HCT116 (cell line): ENCODE results near the gene FAIM2. TPM values are rescaled to one million over a fixed set of nuclear protein-coding genes. Genes with fewer than 3 reads are reported as not detected.

Experiments
- ATAC-seq: fragments of 200-7000 bp; cut with Tn5 transposase; 2 replicates; pipeline ENCODE4 v1.9.1; 2020; ENCODE audit warnings: mild to moderate bottlenecking, moderate library complexity
- BruUV-seq: library from RNA; stranded (reverse); fragments of 400-500 nt; replicated peaks from 2 replicates; lab custom pipeline; 2021; lab: Mats Ljungman, UMichigan
- CTCF ChIA-PET: fragments of 300-600 bp; sonication (Branson Sonifier 250); formaldehyde crosslinking; loops from one replicate; lab custom pipeline; 2021; ENCODE audit warnings: antibody characterized with exemption; lab: Charles Lee
- POLR2A ChIA-PET: fragments of 300-600, 350-600 bp; sonication (Branson Sonifier 250); formaldehyde crosslinking; loops from one replicate; lab custom pipeline; 2021; ENCODE audit warnings: antibody characterized with exemption; lab: Charles Lee
- RAD21 ChIA-PET, 2 experiments: fragments of 300-600 bp; sonication (Branson Sonifier 250); formaldehyde crosslinking; loops; one replicate each; lab custom pipeline; 2023; ENCODE audit warnings: low total read pairs in 2 of 2; ENCODE audit not compliant: uncharacterized antibody in 2 of 2, unreplicated experiment in 2 of 2, low non-redundant PET in 1 of 2; lab: Charles Lee
- DNase-seq: peaks from one replicate; pipeline ENCODE4 v3.0.0-alpha.2; 2010; ENCODE audit warnings: low read depth, low spot score
- H2AFZ ChIP-seq: fragments of 200-600 bp; shearing (Covaris generic), sonication (generic); 2 replicates; pipeline ENCODE4 v1.6.1; 2017; ENCODE audit warnings: low read depth, mixed run types, mixed read lengths, antibody characterized with exemption, low read length; ENCODE audit not compliant: poor library complexity, severe bottlenecking
- H3K27ac ChIP-seq: 2 replicates; pipeline ENCODE4 v1.5.1; 2012; ENCODE audit warnings: low read depth, low read length
- H3K27me3 ChIP-seq: fragments of 200-600 bp; sonication (generic); 2 replicates; pipeline ENCODE4 v1.6.1; 2016; ENCODE audit warnings: mixed run types, low read length, mixed read lengths; ENCODE audit not compliant: insufficient read depth
- H3K36me3 ChIP-seq, 2 experiments: fragments of 200-500 bp in 1 of 2; fragments of 200-600 bp in 1 of 2; sonication (Bioruptor generic) in 1 of 2; sonication (generic) in 1 of 2; 2 replicates each; pipeline versions ENCODE4 v1.5.1 to v1.6.1; 2014 to 2016; ENCODE audit warnings: low read length in 2 of 2, inconsistent platforms in 1 of 2, mixed read lengths in 1 of 2, mixed run types in 1 of 2; ENCODE audit not compliant: insufficient read depth in 2 of 2, control insufficient read depth in 1 of 2
- H3K4me1 ChIP-seq, 2 experiments: fragments of 200-600 bp in 1 of 2; sonication (generic) in 1 of 2; 2 replicates each; pipeline versions ENCODE4 v1.5.1 to v1.6.1; 2012 to 2017; ENCODE audit warnings: low read length in 2 of 2, inconsistent platforms in 1 of 2, mild to moderate bottlenecking in 1 of 2, mixed read lengths in 1 of 2, mixed run types in 1 of 2, moderate library complexity in 1 of 2; ENCODE audit not compliant: insufficient read depth in 2 of 2, control insufficient read depth in 1 of 2
- H3K4me2 ChIP-seq: fragments of 200-600 bp; sonication (generic); 2 replicates; pipeline ENCODE4 v1.6.1; 2017; ENCODE audit warnings: mixed run types, low read length, mixed read lengths
- H3K4me3 ChIP-seq, 2 experiments: fragments of 200-600 bp in 1 of 2; sonication (generic) in 1 of 2; replicated peaks in 1 of 2; 2 replicates each; pipeline ENCODE4 v1.5.1; 2011 to 2016; ENCODE audit warnings: low read length in 2 of 2, control low read depth in 1 of 2, low read depth in 1 of 2, mild to moderate bottlenecking in 1 of 2, mixed read lengths in 1 of 2, mixed run types in 1 of 2
- H3K79me2 ChIP-seq: fragments of 200-600 bp; sonication (generic); 2 replicates; pipeline ENCODE4 v1.6.1; 2017; ENCODE audit warnings: mild to moderate bottlenecking, mixed run types, low read length, moderate library complexity, mixed read lengths; ENCODE audit not compliant: insufficient read depth
- H3K9ac ChIP-seq: fragments of 200-600 bp; sonication (generic); 2 replicates; pipeline ENCODE4 v1.6.1; 2016; ENCODE audit warnings: low read length, mixed read lengths
- H3K9me2 ChIP-seq: fragments of 200-600 bp; sonication (generic), shearing (Covaris generic); 2 replicates; pipeline ENCODE4 v1.6.1; 2017; ENCODE audit warnings: mixed run types, mild to moderate bottlenecking, moderate library complexity; ENCODE audit not compliant: insufficient read depth
- H3K9me3 ChIP-seq, 2 experiments: fragments of 200-500 bp in 1 of 2; fragments of 200-600 bp in 1 of 2; sonication (Bioruptor generic) in 1 of 2; sonication (generic) in 1 of 2; 2 replicates each; pipeline ENCODE4 v1.6.1; 2014 to 2017; ENCODE audit warnings: low read length in 2 of 2, mixed read lengths in 2 of 2, inconsistent platforms in 1 of 2, low read depth in 1 of 2, mild to moderate bottlenecking in 1 of 2, mixed run types in 1 of 2, moderate library complexity in 1 of 2; ENCODE audit not compliant: control insufficient read depth in 1 of 2, insufficient read depth in 1 of 2
- H4K20me1 ChIP-seq: fragments of 200-600 bp; sonication (generic), shearing (Covaris generic); 2 replicates; pipeline ENCODE4 v1.6.1; 2017; ENCODE audit warnings: mixed run types, mild to moderate bottlenecking, moderate library complexity; ENCODE audit not compliant: insufficient read depth
- ATF3 ChIP-seq: IDR thresholded peaks from 2 replicates; pipeline ENCODE4 v1.6.1; 2012
- CBX3 ChIP-seq: IDR thresholded peaks from 2 replicates; pipeline ENCODE4 v1.6.1; 2012; ENCODE audit warnings: low read depth
- CEBPB ChIP-seq: IDR thresholded peaks from 2 replicates; pipeline ENCODE4 v1.6.1; 2012; ENCODE audit warnings: low read depth
- EGR1 ChIP-seq: IDR thresholded peaks from 2 replicates; pipeline ENCODE4 v1.6.1; 2012; ENCODE audit warnings: low read depth
- ELF1 ChIP-seq: IDR thresholded peaks from 2 replicates; pipeline ENCODE4 v1.6.1; 2012; ENCODE audit warnings: low read depth, borderline replicate concordance
- EZH2phosphoT487 ChIP-seq: fragments of 200-600 bp; IDR thresholded peaks from 2 replicates; pipeline ENCODE4 v1.6.1; 2018; ENCODE audit warnings: antibody characterized with exemption, borderline replicate concordance
- FOSL1 ChIP-seq: IDR thresholded peaks from 2 replicates; pipeline ENCODE4 v1.6.1; 2012; ENCODE audit warnings: low read depth
- POLR2A ChIP-seq: IDR thresholded peaks from 2 replicates; pipeline ENCODE4 v1.7.0; 2011; ENCODE audit warnings: borderline replicate concordance; ENCODE audit not compliant: insufficient read depth, insufficient read length; ENCODE audit errors: extremely low read depth
- POLR2AphosphoS5 ChIP-seq: IDR thresholded peaks from 2 replicates; pipeline ENCODE4 v1.6.1; 2011; ENCODE audit warnings: mild to moderate bottlenecking, low read depth, low read length, moderate library complexity
- RAD21 ChIP-seq: IDR thresholded peaks from 2 replicates; pipeline ENCODE4 v1.6.1; 2012; ENCODE audit warnings: low read depth, mild to moderate bottlenecking
- SIN3A ChIP-seq: IDR thresholded peaks from 2 replicates; pipeline ENCODE4 v1.6.1; 2012; ENCODE audit warnings: low read depth
- SRF ChIP-seq: IDR thresholded peaks from 2 replicates; pipeline ENCODE4 v1.6.1; 2012; ENCODE audit warnings: low read depth
- TCF7L2 ChIP-seq: IDR thresholded peaks from 2 replicates; pipeline ENCODE4 v1.7.0; 2011; ENCODE audit warnings: borderline replicate concordance, inconsistent platforms; ENCODE audit not compliant: insufficient read depth, insufficient read length; ENCODE audit errors: extremely low read depth
- YY1 ChIP-seq: IDR thresholded peaks from 2 replicates; pipeline ENCODE4 v1.6.1; 2011; ENCODE audit warnings: low read length, low read depth, moderate library complexity, mild to moderate bottlenecking; ENCODE audit not compliant: insufficient replicate concordance; ENCODE audit errors: extremely low read depth
- ZFX ChIP-seq: fragments of 450-650 bp; IDR thresholded peaks from 2 replicates; pipeline ENCODE4 v1.6.1; 2017
- ZNF274 ChIP-seq: fragments of 200-500 bp; sonication (Bioruptor generic); IDR thresholded peaks from 2 replicates; pipeline ENCODE4 v1.6.1; 2014; ENCODE audit warnings: mild to moderate bottlenecking, low read depth, low read length, inconsistent platforms
- intact Hi-C: fragments of 100-400 bp; cut with micrococcal nuclease; formaldehyde crosslinking; loops from 2 replicates; pipeline ENCODE4 v1.10.0; 2022
- total RNA-seq: library from RNA; stranded (reverse); gene quantifications from one replicate; pipeline ENCODE4 v1.2.1, GENCODE V29; 2021; ENCODE audit not compliant: unreplicated experiment
- TF ChIP-seq, protein P1 (sequence below): IDR thresholded peaks from 2 replicates; pipeline ENCODE4 v1.6.1; 2011; ENCODE audit warnings: mild to moderate bottlenecking, low read length, moderate library complexity; ENCODE audit not compliant: insufficient replicate concordance; ENCODE audit errors: extremely low read depth
- TF ChIP-seq, protein P2 (sequence below): IDR thresholded peaks from 2 replicates; pipeline ENCODE4 v1.6.1; 2012; ENCODE audit warnings: low read depth

FAIM2 gene
- total RNA-seq, 1 experiment from 2014 or later: not detected

GRCh38 chr12:49899921-49900320 is 3.8 kb downstream of the FAIM2 start:
- H3K9me3 ChIP-seq: no peaks in the 10 kb centered on the region
- H3K79me2 ChIP-seq: no peaks in the 10 kb centered on the region
- H3K4me2 ChIP-seq: no peak overlapping the region
- intact Hi-C loops: no loop called here
- H3K9ac ChIP-seq: no peak overlapping the region
- ChIA-PET POLR2A (no interaction called here), CTCF (no interaction called here), RAD21 (no interaction called here)
- ATAC-seq: no peak
- no peak for DNase-seq
- no peaks in the 10 kb centered on the region for H4K20me1 ChIP-seq
- no peak overlapping the region for H2AFZ ChIP-seq
- H3K27me3 ChIP-seq: peaks cover 3% of the 10 kb centered on the region; the same call in 1 of the 2 replicates
- H3K4me3 ChIP-seq: no peak overlapping the region
- no peaks in the 10 kb centered on the region; a peak in 1 of 4 replicates for H3K4me1 ChIP-seq
- no TSS peak for BruUV-seq
- no peaks in the 10 kb centered on the region for H3K36me3 ChIP-seq
- H3K27ac ChIP-seq: no peak overlapping the region
- H3K9me2 ChIP-seq: no peaks in the 10 kb centered on the region
- TF ChIP-seq YY1 (no peak), SIN3A (no peak), POLR2A (no peak), EZH2phosphoT487 (no peak), TCF7L2 (no peak), EGR1 (no peak), FOSL1 (no peak), RAD21 (no peak), ZFX (no peak), ATF3 (no peak), CEBPB (no peak), POLR2AphosphoS5 (no peak), SRF (no peak), ELF1 (no peak), CBX3 (no peak), ZNF274 (no peak)
- TF ChIP-seq, protein P1, sequence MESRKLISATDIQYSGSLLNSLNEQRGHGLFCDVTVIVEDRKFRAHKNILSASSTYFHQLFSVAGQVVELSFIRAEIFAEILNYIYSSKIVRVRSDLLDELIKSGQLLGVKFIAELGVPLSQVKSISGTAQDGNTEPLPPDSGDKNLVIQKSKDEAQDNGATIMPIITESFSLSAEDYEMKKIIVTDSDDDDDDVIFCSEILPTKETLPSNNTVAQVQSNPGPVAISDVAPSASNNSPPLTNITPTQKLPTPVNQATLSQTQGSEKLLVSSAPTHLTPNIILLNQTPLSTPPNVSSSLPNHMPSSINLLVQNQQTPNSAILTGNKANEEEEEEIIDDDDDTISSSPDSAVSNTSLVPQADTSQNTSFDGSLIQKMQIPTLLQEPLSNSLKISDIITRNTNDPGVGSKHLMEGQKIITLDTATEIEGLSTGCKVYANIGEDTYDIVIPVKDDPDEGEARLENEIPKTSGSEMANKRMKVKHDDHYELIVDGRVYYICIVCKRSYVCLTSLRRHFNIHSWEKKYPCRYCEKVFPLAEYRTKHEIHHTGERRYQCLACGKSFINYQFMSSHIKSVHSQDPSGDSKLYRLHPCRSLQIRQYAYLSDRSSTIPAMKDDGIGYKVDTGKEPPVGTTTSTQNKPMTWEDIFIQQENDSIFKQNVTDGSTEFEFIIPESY: no peak
- TF ChIP-seq, protein P2, sequence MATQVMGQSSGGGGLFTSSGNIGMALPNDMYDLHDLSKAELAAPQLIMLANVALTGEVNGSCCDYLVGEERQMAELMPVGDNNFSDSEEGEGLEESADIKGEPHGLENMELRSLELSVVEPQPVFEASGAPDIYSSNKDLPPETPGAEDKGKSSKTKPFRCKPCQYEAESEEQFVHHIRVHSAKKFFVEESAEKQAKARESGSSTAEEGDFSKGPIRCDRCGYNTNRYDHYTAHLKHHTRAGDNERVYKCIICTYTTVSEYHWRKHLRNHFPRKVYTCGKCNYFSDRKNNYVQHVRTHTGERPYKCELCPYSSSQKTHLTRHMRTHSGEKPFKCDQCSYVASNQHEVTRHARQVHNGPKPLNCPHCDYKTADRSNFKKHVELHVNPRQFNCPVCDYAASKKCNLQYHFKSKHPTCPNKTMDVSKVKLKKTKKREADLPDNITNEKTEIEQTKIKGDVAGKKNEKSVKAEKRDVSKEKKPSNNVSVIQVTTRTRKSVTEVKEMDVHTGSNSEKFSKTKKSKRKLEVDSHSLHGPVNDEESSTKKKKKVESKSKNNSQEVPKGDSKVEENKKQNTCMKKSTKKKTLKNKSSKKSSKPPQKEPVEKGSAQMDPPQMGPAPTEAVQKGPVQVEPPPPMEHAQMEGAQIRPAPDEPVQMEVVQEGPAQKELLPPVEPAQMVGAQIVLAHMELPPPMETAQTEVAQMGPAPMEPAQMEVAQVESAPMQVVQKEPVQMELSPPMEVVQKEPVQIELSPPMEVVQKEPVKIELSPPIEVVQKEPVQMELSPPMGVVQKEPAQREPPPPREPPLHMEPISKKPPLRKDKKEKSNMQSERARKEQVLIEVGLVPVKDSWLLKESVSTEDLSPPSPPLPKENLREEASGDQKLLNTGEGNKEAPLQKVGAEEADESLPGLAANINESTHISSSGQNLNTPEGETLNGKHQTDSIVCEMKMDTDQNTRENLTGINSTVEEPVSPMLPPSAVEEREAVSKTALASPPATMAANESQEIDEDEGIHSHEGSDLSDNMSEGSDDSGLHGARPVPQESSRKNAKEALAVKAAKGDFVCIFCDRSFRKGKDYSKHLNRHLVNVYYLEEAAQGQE: no peak
